Activated CD4-positive, alpha-beta T cell treated with anti-CD3 and anti-CD28 coated beads, Interleukin-2, amount 10 ng/mL, durations not matched to agents 24 days and 14 days (primary cell): ENCODE measurements around the gene PPM1H. TPM values are rescaled to one million over a fixed set of nuclear protein-coding genes. Genes with fewer than 3 reads are reported as not detected.

ENCODE experiments used
- DNase-seq: peaks from one replicate; pipeline ENCODE4 v3.0.0; 2022
- H3K27ac Mint-ChIP-seq: one replicate; pipeline ENCODE4 v1.8.0; 2022; ENCODE audit warnings: mild to moderate bottlenecking, mixed read lengths
- H3K27me3 Mint-ChIP-seq: one replicate; pipeline ENCODE4 v1.8.0; 2022; ENCODE audit warnings: mixed read lengths
- H3K36me3 Mint-ChIP-seq: one replicate; pipeline ENCODE4 v1.8.0; 2022; ENCODE audit warnings: low read depth, mild to moderate bottlenecking, mixed read lengths
- H3K4me1 Mint-ChIP-seq: one replicate; pipeline ENCODE4 v1.8.0; 2021; ENCODE audit warnings: mixed read lengths
- H3K4me3 Mint-ChIP-seq: one replicate; pipeline ENCODE4 v1.8.0; 2022; ENCODE audit warnings: mild to moderate bottlenecking, moderate library complexity, mixed read lengths
- H3K9me3 Mint-ChIP-seq: one replicate; pipeline ENCODE4 v1.8.0; 2021; ENCODE audit warnings: mixed read lengths
- intact Hi-C: fragments of 100-400 bp; cut with micrococcal nuclease; formaldehyde crosslinking; loops from one replicate; pipeline ENCODE4 v1.15.1; 2023
- total RNA-seq: library from RNA; stranded (reverse); gene quantifications from 2 replicates; pipeline ENCODE4 v1.2.3, GENCODE V29; 2022

PPM1H gene
- total RNA-seq, 1 donor from 2014 or later = not detected

DNA sequence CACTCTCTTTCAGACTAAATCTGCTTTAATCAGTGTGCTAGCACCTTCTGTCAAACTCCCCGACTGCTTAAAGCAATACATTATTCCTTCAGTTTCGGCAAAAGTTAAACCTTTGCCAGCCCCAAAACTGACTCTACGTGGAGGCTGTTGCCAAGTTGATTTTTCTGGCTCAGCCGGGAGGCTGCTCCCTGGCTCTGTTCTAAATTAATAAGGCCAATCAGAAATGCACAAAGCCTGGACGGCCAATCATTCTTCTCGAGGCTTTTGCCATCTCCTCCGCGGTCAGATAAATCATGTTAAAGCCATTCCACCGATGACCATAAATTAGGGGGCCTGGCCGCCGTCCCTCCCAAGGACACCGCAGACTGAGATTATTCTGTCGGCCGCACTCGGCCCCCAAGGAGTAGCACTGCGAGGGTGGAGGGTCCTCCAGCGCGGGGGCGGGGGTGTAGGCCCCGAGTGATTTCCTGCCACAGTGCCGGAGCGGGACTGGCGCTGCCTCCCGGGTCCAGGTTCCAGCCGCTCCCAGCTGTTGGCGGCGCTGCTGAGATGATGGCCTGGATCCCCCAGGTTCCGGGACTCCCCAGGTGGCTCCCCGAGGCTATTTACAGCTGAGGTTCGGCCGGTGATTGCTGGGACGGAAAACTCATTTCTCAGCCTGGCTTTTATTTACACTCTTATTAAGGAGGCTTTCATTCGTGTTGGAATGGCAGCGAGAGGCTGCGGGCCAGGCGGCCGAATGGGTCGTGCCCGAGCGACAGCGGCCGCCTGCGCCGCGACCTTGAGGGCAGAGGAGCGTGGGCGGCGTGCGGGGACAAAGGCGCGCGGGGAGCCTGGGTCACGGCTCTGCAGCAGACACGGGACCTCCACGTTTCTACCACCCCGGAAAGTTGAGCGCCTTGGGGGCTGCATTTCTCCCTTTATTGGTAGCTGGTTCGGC, 303.2 kb downstream of the PPM1H start:
- DNase-seq = peak; percentile 65

DNA sequence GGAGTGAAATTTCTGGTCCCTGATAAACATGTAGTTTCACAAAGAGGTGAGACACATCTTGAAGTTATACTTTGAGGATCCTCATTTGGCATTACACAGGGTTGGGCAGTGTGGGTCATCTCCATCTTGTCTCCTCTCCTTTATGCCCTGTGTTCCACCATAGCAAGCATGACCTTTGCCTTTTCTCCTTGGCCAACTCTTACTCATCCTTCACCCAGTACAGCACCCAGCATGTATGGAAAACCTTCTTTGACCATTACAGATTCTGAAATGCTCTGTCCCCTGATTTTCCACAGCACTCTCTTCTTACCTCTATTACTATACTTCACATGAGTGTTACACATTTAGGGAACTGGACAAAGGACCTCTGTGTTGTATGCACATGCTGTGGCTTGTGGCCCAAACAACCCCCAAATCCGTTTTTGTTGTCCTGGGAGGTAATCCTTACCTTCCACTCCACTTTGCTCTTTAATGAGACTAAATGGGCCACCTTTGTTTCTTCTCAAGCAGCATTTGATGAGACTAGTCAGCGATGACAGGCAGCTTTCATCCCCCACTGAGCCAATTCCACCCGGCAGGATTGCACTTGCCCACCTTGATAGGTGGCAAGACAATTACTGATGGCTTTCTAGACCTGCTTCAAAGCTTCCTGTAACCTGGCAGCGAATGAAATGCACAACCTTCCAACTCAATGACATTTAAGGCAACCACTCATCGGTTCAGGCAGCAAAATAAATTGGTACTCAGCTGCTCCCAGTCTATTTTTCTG, 304.8 kb downstream of the PPM1H start:
- H3K36me3 Mint-ChIP-seq = no peaks in the 10 kb centered on the region
- no peaks in the 10 kb centered on the region for H3K9me3 Mint-ChIP-seq
- no peak for DNase-seq
- intact Hi-C loops = no loop called here
- no peak overlapping the region for H3K27ac Mint-ChIP-seq
- H3K4me1 Mint-ChIP-seq = peaks cover 3% of the 10 kb centered on the region
- H3K4me3 Mint-ChIP-seq = no peak overlapping the region
- peaks cover 67% of the 10 kb centered on the region for H3K27me3 Mint-ChIP-seq

More for the DNA sequence above, 303.2 kb downstream of the PPM1H start:
- Mint-ChIP-seq H3K36me3 (no peaks in the 10 kb centered on the region), H3K9me3 (no peaks in the 10 kb centered on the region), H3K4me3 (peak overlapping the region; percentile 78), H3K27me3 (peaks cover 76% of the 10 kb centered on the region), H3K4me1 (peaks cover 3% of the 10 kb centered on the region), H3K27ac (no peak overlapping the region)
- intact Hi-C loops = loop anchor here (1.0 kb wide), 1 partner anchor 10 kb away; no protein-coding TSS in a partner anchor

DNA sequence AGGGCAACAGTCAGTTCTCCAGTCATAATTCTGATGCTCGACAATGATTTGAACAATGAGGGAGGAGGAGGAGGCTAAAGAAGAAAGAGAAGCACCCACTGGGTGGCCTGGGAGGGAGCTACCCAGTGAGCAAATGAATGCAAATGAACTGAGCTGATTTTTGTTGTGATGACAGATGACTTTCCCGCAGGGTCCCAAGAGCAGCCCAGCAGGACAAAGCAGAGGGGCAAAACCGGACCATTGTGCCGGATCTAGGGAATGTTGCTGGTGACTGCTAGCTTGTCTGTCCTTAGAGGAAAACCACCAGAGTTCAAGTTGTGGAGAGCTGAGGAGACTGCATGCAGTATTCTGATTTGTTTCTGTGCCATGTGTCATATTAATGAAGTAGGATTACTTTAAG, 305.5 kb downstream of the PPM1H start:
- H3K9me3 Mint-ChIP-seq = no peaks in the 10 kb centered on the region
- no peaks in the 10 kb centered on the region for H3K36me3 Mint-ChIP-seq
- peaks cover 3% of the 10 kb centered on the region for H3K4me1 Mint-ChIP-seq
- no peak overlapping the region for H3K4me3 Mint-ChIP-seq
- no peak for DNase-seq
- intact Hi-C loops = no loop called here
- no peak overlapping the region for H3K27ac Mint-ChIP-seq
- H3K27me3 Mint-ChIP-seq = peaks cover 64% of the 10 kb centered on the region

DNA sequence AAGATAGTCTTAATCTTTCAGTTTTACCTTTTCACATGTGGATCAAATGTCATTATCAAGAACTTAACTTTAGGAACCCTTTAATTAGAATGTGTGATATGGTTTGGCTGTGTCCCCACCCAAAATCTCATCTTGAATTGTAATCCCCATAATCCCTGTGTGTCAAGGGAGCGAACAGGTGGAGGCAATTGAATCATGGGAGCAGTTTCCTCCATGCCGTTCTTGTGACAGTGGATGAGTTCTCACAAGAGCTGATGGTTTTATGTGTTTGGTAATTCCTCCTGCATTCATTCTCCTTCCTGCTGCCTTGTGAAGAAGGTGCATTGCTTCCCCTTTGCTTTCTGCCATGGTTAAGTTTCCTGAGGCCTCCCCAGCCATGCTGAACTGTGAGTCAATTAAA, 307.8 kb downstream of the PPM1H start:
- Mint-ChIP-seq H3K27ac (no peak overlapping the region), H3K27me3 (peaks cover 46% of the 10 kb centered on the region), H3K36me3 (no peaks in the 10 kb centered on the region), H3K4me1 (peaks cover 3% of the 10 kb centered on the region), H3K4me3 (no peak overlapping the region), H3K9me3 (no peaks in the 10 kb centered on the region)
- intact Hi-C loops = no loop called here
- no peak for DNase-seq

DNA sequence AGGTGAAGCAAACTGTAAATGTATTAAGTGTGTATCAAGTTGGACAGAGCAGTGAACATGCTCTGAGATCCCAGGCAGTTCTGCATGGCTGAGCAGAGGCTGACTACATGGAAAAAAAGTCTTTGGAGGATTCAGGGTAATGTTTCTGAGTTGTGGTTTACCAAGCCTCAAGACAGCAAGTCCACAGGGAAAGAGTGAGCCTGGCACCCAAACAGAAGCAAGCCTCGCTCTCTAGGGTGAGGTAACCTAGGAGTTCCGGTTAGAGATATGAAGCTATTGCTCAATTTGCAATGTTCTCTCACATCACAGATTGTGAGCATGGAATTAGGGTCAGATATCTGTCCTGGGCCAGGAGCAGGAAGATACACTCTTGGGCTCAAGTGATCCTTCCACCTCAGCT, 309.7 kb downstream of the PPM1H start:
- intact Hi-C loops = no loop called here
- H3K9me3 Mint-ChIP-seq = no peaks in the 10 kb centered on the region
- DNase-seq = no peak
- H3K27me3 Mint-ChIP-seq = peaks cover 27% of the 10 kb centered on the region
- no peak overlapping the region for H3K4me3 Mint-ChIP-seq
- H3K27ac Mint-ChIP-seq = no peak overlapping the region
- no peaks in the 10 kb centered on the region for H3K4me1 Mint-ChIP-seq
- H3K36me3 Mint-ChIP-seq = no peaks in the 10 kb centered on the region

DNA sequence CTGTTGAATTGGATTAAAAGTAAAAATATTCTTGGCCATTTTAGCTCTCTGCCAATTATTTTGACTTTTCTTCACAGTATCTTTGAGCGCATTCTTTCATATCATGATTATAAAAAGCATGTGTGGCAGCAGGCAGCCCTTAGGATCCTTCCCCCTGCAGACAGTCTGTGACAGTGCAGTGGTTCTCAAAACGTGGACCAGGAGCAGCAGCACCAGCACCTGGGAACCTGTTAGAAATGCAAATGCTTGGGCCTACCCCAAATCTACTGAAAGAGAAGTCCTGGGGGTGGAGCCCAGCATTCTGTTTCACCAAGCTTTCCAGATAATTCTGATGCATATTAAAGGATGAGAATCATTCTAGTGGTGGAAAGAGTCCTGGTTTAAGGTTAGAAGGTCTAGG, 312.8 kb downstream of the PPM1H start:
- Mint-ChIP-seq H3K27me3 (peaks cover 5% of the 10 kb centered on the region), H3K27ac (no peak overlapping the region), H3K9me3 (no peaks in the 10 kb centered on the region), H3K4me3 (no peak overlapping the region), H3K36me3 (no peaks in the 10 kb centered on the region), H3K4me1 (no peaks in the 10 kb centered on the region)
- DNase-seq = no peak
- intact Hi-C loops = no loop called here

DNA sequence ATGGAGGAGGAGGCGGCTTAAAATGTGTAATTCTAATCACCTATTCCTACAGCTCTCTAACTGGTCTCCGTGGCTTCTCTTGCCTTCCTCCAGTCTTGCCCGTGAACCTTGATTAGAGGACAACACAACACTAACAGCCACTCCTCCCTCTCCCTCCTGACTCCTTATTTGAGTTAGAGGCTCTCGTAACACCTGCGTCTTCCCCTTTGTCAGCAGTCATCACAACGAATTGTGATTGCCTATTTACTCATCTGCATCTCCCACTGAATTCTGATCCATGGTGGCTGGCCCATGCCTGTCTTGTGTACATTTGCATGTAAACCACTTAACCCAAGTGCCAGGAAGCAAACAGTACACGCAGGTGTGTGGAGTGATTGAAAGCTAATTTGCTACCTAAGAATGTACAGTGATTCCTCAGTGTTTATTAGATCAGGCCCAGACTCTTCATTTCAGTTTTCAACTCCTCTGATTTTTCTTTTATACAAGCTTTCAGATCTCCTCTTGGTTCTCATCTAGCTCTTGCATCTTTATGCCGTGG, 313.8 kb downstream of the PPM1H start:
- H3K27ac Mint-ChIP-seq = no peak overlapping the region
- DNase-seq = no peak
- H3K4me3 Mint-ChIP-seq = no peak overlapping the region
- no peaks in the 10 kb centered on the region for H3K4me1 Mint-ChIP-seq
- intact Hi-C loops = no loop called here
- H3K27me3 Mint-ChIP-seq = peaks cover 3% of the 10 kb centered on the region
- peaks cover 1% of the 10 kb centered on the region for H3K36me3 Mint-ChIP-seq
- H3K9me3 Mint-ChIP-seq = no peaks in the 10 kb centered on the region

DNA sequence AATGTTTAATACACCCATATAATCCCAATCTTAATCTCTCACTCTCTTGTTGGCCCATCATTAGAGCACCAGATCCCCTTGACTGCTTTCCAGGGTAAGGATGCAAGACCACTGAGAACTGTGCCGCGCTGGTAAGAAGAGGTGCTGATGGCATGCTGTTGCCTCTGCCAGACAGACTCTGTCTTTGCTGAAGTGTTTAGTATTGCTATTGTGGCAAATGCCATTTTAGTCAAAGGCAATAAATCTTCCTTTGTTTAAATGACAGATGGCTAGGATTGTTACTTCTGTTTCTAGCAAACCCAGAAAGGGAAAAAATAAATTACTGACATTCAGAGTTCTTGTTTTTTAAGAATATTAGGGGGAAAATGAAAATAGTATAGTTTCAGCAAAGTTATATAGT, 316.0 kb downstream of the PPM1H start:
- intact Hi-C loops = no loop called here
- H3K27ac Mint-ChIP-seq = no peak overlapping the region
- no peak overlapping the region for H3K4me3 Mint-ChIP-seq
- H3K9me3 Mint-ChIP-seq = no peaks in the 10 kb centered on the region
- H3K36me3 Mint-ChIP-seq = peaks cover 1% of the 10 kb centered on the region
- no peaks in the 10 kb centered on the region for H3K4me1 Mint-ChIP-seq
- no peak for DNase-seq
- H3K27me3 Mint-ChIP-seq = peaks cover 3% of the 10 kb centered on the region

DNA sequence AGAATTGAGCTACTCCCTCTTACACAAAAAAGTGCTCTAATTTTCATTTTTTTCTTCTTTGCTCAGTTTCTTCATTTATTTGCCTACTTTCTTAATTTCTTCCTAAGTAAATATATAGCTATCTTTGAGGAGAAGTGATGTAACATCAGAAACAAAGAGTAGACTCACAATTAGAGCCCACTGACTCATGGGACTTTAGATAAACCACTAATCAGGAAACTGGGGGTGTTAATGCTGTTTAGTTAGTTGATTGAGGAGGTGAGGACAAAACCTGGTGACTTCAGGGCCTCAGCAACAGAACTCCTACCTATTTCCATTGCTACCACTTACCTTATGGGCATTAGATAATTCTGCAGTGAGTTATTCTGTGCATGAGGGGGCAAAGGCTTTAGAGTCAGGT, 316.6 kb downstream of the PPM1H start:
- Mint-ChIP-seq H3K9me3 (no peaks in the 10 kb centered on the region), H3K36me3 (peaks cover 1% of the 10 kb centered on the region), H3K4me1 (no peaks in the 10 kb centered on the region), H3K27me3 (peaks cover 3% of the 10 kb centered on the region), H3K4me3 (no peak overlapping the region), H3K27ac (no peak overlapping the region)
- intact Hi-C loops = no loop called here
- no peak for DNase-seq

DNA sequence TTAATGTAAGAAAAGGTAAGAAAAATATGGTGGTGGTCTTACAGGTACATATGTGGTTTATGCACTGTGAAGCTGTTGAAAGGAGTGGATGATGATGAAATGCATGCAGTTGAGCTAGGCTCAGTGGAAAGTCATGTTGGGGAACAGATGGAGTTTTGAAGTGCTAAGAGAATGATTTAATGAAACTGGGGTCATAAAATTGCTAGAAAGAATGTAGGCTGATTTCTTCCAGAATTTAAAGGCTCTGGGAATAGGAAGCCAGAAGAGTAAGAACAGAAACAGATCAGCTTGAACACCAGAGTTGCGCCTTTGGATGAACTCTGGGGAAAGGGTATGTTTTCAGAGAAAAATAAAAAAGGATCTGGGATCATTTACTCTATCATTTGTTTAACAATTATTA, 321.9 kb downstream of the PPM1H start:
- Mint-ChIP-seq H3K27me3 (no peaks in the 10 kb centered on the region), H3K4me1 (no peaks in the 10 kb centered on the region), H3K9me3 (no peaks in the 10 kb centered on the region), H3K36me3 (peaks cover 1% of the 10 kb centered on the region), H3K27ac (no peak overlapping the region), H3K4me3 (no peak overlapping the region)
- DNase-seq = no peak
- intact Hi-C loops = no loop called here

DNA sequence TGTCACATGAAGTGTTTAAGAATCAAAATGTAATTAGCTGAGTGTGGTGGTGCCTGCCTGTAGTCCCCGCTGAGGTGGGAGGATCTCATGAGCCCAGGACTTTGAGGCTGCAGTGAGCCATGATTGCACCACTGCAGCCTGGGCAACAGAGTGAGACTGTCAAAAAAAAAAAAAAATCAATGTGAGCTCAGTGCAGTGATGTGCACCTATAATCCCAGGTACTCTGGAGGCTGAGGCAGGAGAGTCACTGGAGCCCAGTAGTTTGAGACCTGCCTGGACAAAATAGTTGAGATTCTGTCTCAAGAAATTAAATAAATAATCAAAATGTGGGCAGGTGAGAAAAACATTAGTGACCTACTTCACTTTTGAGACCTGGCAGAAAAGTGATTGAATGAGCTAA, 328.3 kb downstream of the PPM1H start:
- Mint-ChIP-seq H3K4me3 (no peak overlapping the region), H3K27ac (no peak overlapping the region), H3K9me3 (no peaks in the 10 kb centered on the region), H3K4me1 (peaks cover 27% of the 10 kb centered on the region), H3K27me3 (no peaks in the 10 kb centered on the region), H3K36me3 (peaks cover 8% of the 10 kb centered on the region)
- intact Hi-C loops = loop anchor here (10.0 kb wide), 1 partner anchor 1798 kb away; the partner anchor contains the start of gene XPOT
- DNase-seq = no peak

DNA sequence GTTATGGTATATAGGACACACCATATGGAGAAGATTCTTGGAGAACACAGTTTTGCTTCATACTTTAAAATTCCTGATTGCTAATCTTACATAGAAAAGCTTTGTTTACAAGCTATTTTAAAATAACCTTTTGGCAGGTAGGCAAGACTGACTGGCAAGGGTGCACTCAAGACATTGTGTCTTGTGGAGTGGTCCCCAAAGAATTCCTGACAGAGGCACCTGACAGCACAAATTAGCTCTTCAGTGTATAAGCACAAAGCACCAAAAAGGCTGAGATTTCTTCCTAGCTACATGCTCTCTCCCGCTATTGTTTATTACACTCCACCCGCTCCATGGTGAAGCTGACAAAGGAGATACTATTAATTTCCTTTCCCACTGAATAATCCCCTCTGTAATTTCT, 329.0 kb downstream of the PPM1H start:
- no peaks in the 10 kb centered on the region for H3K27me3 Mint-ChIP-seq
- H3K9me3 Mint-ChIP-seq = no peaks in the 10 kb centered on the region
- intact Hi-C loops = loop anchor here (10.0 kb wide), 1 partner anchor 1799 kb away; the partner anchor contains the start of gene XPOT
- H3K4me1 Mint-ChIP-seq = peaks cover 30% of the 10 kb centered on the region
- H3K36me3 Mint-ChIP-seq = peaks cover 8% of the 10 kb centered on the region
- no peak overlapping the region for H3K4me3 Mint-ChIP-seq
- no peak overlapping the region for H3K27ac Mint-ChIP-seq
- DNase-seq = no peak

DNA sequence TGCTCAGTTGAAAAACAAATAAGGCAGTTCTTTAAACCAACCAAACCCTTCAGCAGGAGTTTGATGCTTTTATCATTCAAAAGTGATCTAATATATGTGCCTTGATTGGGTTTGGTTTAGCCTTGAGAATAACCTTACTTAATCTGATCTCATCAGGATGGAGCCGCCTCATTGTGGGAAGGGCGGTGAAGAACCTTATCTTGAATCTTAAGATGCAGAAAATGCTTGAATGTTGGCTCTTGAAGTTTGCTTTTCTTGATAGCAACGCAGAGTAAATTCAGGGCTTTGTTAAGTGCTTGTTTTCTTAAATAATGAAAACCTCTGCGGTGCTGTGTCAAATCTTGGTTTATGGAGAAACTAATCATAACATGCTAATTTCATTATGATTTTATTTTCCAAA, 330.1 kb downstream of the PPM1H start:
- H3K27ac Mint-ChIP-seq = no peak overlapping the region
- intact Hi-C loops = loop anchor here (5.0 to 10.0 kb wide), 2 partner anchors 187 to 1800 kb away; partner anchors contain the start of gene XPOT
- peaks cover 8% of the 10 kb centered on the region for H3K36me3 Mint-ChIP-seq
- peak overlapping the region; percentile 92 for H3K4me3 Mint-ChIP-seq
- H3K9me3 Mint-ChIP-seq = no peaks in the 10 kb centered on the region
- H3K27me3 Mint-ChIP-seq = no peaks in the 10 kb centered on the region
- H3K4me1 Mint-ChIP-seq = peaks cover 30% of the 10 kb centered on the region
- peak; percentile 61 for DNase-seq

DNA sequence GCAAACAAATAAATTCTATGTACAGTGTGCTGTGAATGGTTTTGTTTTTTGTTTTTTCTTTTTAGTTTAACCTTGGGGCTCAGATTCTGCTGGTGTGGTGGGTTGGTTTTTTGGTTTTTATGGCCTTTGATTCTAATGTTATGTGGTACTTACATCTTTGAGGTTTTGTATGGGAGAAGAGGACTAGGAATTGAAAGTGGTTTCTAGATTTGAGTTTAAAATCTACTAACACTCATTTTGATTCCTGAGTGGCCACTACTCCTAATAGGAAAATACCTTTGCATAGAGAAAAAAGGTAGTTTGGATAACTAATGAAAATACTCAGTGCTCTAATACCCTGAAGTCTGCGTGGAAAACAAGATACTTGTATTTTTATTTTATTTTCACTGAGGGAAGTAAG, 330.6 kb downstream of the PPM1H start:
- no peak for DNase-seq
- H3K36me3 Mint-ChIP-seq = peaks cover 8% of the 10 kb centered on the region
- H3K9me3 Mint-ChIP-seq = no peaks in the 10 kb centered on the region
- peaks cover 30% of the 10 kb centered on the region for H3K4me1 Mint-ChIP-seq
- no peaks in the 10 kb centered on the region for H3K27me3 Mint-ChIP-seq
- peak overlapping the region; percentile 92 for H3K4me3 Mint-ChIP-seq
- intact Hi-C loops = loop anchor here (5.0 to 10.0 kb wide), 2 partner anchors 188 to 1800 kb away; partner anchors contain the start of gene XPOT
- H3K27ac Mint-ChIP-seq = peak overlapping the region; percentile 99
